22Rv1 (cell line): ENCODE results near the gene SLC2A8.

ENCODE experiments used
- ZFX ChIP-seq: fragments of 450-650 bp; IDR thresholded peaks from 2 replicates; pipeline ENCODE4 v1.6.1; 2017; ENCODE audit warnings: antibody characterized with exemption, borderline replicate concordance
- TF ChIP-seq, protein P1 (sequence below): fragments of 450-650 bp; IDR thresholded peaks from 2 replicates; pipeline ENCODE4 v1.5.1; 2017; ENCODE audit warnings: mild to moderate bottlenecking

DNA sequence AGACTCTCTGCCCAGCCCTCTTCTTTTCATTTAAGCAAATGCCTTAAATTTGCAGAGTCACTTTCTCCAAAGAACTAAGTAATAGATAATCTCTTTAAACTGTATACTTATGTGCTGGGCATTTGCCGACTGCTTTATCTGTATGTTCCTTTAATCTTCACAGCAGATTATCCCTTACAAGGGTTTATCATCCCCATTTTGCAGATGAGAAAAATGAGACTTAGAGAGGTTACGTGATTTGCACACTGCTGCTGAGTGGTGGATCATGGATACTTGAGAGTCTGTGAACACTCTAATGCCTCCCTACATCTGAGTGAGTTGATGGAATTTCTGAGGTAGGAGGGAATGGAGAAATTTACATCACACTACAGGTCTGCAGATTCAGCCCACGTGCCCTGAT lies 31.4 kb downstream of the SLC2A8 start:
- TF ChIP-seq, protein P1, sequence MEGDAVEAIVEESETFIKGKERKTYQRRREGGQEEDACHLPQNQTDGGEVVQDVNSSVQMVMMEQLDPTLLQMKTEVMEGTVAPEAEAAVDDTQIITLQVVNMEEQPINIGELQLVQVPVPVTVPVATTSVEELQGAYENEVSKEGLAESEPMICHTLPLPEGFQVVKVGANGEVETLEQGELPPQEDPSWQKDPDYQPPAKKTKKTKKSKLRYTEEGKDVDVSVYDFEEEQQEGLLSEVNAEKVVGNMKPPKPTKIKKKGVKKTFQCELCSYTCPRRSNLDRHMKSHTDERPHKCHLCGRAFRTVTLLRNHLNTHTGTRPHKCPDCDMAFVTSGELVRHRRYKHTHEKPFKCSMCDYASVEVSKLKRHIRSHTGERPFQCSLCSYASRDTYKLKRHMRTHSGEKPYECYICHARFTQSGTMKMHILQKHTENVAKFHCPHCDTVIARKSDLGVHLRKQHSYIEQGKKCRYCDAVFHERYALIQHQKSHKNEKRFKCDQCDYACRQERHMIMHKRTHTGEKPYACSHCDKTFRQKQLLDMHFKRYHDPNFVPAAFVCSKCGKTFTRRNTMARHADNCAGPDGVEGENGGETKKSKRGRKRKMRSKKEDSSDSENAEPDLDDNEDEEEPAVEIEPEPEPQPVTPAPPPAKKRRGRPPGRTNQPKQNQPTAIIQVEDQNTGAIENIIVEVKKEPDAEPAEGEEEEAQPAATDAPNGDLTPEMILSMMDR: no peak
- no peak for TF ChIP-seq ZFX
